A673 (cell line): ENCODE results near the gene CFAP57. TPM values are rescaled to one million over a fixed set of nuclear protein-coding genes. Genes with fewer than 3 reads are reported as not detected.

ENCODE experiments used
- BruUV-seq: library from RNA; stranded (reverse); fragments of 400-500 nt; replicated peaks from 2 replicates; lab custom pipeline; 2021; lab: Mats Ljungman, UMichigan
- CTCF ChIA-PET: fragments of 300-600 bp; sonication (Branson Sonifier 250); formaldehyde crosslinking; loops from one replicate; lab custom pipeline; 2022; ENCODE audit warnings: antibody characterized with exemption; lab: Charles Lee
- POLR2A ChIA-PET: fragments of 300-600 bp; sonication (Branson Sonifier 250); formaldehyde crosslinking; loops from one replicate; lab custom pipeline; 2022; ENCODE audit warnings: antibody characterized with exemption; ENCODE audit not compliant: low non-redundant PET; lab: Charles Lee
- DNase-seq: peaks from one replicate; pipeline ENCODE4 v3.0.0-alpha.2; 2015; ENCODE audit warnings: low spot score
- H3K27ac ChIP-seq: fragments of 200-600 bp; sonication (generic); 2 replicates; pipeline ENCODE4 v1.5.1; 2016; ENCODE audit warnings: mixed run types, low read depth, mild to moderate bottlenecking, mixed read lengths, antibody characterized with exemption, low read length; ENCODE audit not compliant: poor library complexity, severe bottlenecking
- H3K27me3 ChIP-seq: fragments of 200-600 bp; sonication (generic); replicated peaks from 2 replicates; pipeline ENCODE4 v1.6.1; 2017; ENCODE audit warnings: mixed run types, low read depth, mild to moderate bottlenecking, mixed read lengths, antibody characterized with exemption, low read length; ENCODE audit not compliant: insufficient read depth, poor library complexity
- H3K36me3 ChIP-seq: fragments of 200-600 bp; sonication (generic); 2 replicates; pipeline ENCODE4 v1.6.1; 2016; ENCODE audit warnings: mixed run types, mild to moderate bottlenecking, mixed read lengths, antibody characterized with exemption, low read length; ENCODE audit not compliant: insufficient read depth, poor library complexity, severe bottlenecking
- H3K4me1 ChIP-seq: fragments of 200-600 bp; sonication (generic); 2 replicates; pipeline ENCODE4 v1.6.1; 2017; ENCODE audit warnings: mixed run types, mild to moderate bottlenecking, mixed read lengths, antibody characterized with exemption, low read length; ENCODE audit not compliant: insufficient read depth, poor library complexity, severe bottlenecking
- H3K4me3 ChIP-seq: fragments of 200-600 bp; sonication (generic); 2 replicates; pipeline ENCODE4 v1.5.1; 2016; ENCODE audit warnings: low read depth, mixed run types, mild to moderate bottlenecking, mixed read lengths, low read length; ENCODE audit not compliant: poor library complexity, severe bottlenecking
- H3K9me3 ChIP-seq: fragments of 200-600 bp; sonication (generic); 2 replicates; pipeline ENCODE4 v1.6.1; 2016; ENCODE audit warnings: mixed run types, low read depth, mild to moderate bottlenecking, mixed read lengths, antibody characterized with exemption, low read length; ENCODE audit not compliant: poor library complexity, severe bottlenecking
- CTCF ChIP-seq: fragments of 300-800, 200-600 bp; sonication (generic); conservative IDR thresholded peaks from 2 replicates; pipeline ENCODE4 v1.5.1; 2017; ENCODE audit warnings: low read depth, mild to moderate bottlenecking, antibody characterized with exemption, low read length, moderate library complexity, mixed read lengths
- EZH2 ChIP-seq: fragments of 200-600 bp; sonication (generic); IDR thresholded peaks from 2 replicates; pipeline ENCODE4 v1.6.1; 2017; ENCODE audit warnings: borderline replicate concordance, low read depth, mild to moderate bottlenecking, mixed read lengths, antibody characterized with exemption, low read length; ENCODE audit not compliant: poor library complexity, severe bottlenecking
- intact Hi-C: fragments of 100-400 bp; cut with micrococcal nuclease; formaldehyde crosslinking; loops from one replicate; pipeline ENCODE4 v1.10.0; 2022; ENCODE audit not compliant: unreplicated experiment
- total RNA-seq: library from RNA; stranded (reverse); gene quantifications from 2 replicates; pipeline ENCODE4 v1.2.3, GENCODE V29; 2021

CFAP57 gene
- total RNA-seq, 1 experiment from 2014 or later, result 0.73 TPM

GRCh38 chr1:43284065-43284464 is 111.9 kb downstream of the CFAP57 start:
- no peaks in the 10 kb centered on the region for H3K27me3 ChIP-seq
- no peak for DNase-seq
- BruUV-seq, result no TSS peak
- H3K36me3 ChIP-seq, result no peaks in the 10 kb centered on the region
- no peak for TF ChIP-seq CTCF
- H3K27ac ChIP-seq, result no peak overlapping the region
- intact Hi-C loops, result no loop called here
- H3K4me1 ChIP-seq, result no peaks in the 10 kb centered on the region
- no peaks in the 10 kb centered on the region for H3K9me3 ChIP-seq
- no peak overlapping the region for H3K4me3 ChIP-seq
- ChIA-PET CTCF (no interaction called here), POLR2A (no interaction called here)

- no peak overlapping the region for H3K27ac ChIP-seq
- H3K9me3 ChIP-seq, result no peaks in the 10 kb centered on the region
- H3K4me1 ChIP-seq, result no peaks in the 10 kb centered on the region
- no TSS peak for BruUV-seq
- no peak overlapping the region for H3K4me3 ChIP-seq
- H3K36me3 ChIP-seq, result no peaks in the 10 kb centered on the region
- POLR2A ChIA-PET, result no interaction called here
- intact Hi-C loops, result no loop called here
- no peaks in the 10 kb centered on the region for H3K27me3 ChIP-seq
- no peak for TF ChIP-seq CTCF
- no peak for TF ChIP-seq EZH2
- DNase-seq, result no peak
- CTCF ChIA-PET, result no interaction called here
Observed at GRCh38 chr1:43284546-43285110, 112.5 kb downstream of the CFAP57 start.

- no peaks in the 10 kb centered on the region for H3K36me3 ChIP-seq
- H3K9me3 ChIP-seq, result no peaks in the 10 kb centered on the region
- no TSS peak for BruUV-seq
- ChIA-PET POLR2A (no interaction called here), CTCF (no interaction called here)
- no peaks in the 10 kb centered on the region for H3K27me3 ChIP-seq
- H3K27ac ChIP-seq, result no peak within 1 kb of the TSS
- H3K4me1 ChIP-seq, result no peaks in the 10 kb centered on the region
- H3K4me3 ChIP-seq, result no peak within 1 kb of the TSS
- intact Hi-C loops, result no loop called here
- DNase-seq, result no peak
- no peak for TF ChIP-seq CTCF
- no peak for TF ChIP-seq EZH2
Observed at GRCh38 chr1:43285269-43285990, 113.3 kb downstream of the CFAP57 start, which contains the start of gene C1orf210. TSS of gene C1orf210 (minus strand) at chr1:43285581. CDS start at chr1:43283270, 2,311 bp downstream.
